ENCODE results near the gene CYSTM1.

Gene CYSTM1

GRCh38 chr5:140205216-140205615 lies 30.2 kb downstream of the CYSTM1 start:
- no peak for FAIRE-seq
- no peak for DNase-seq (ENCODE audit: insufficient read length, low spot score)

GRCh38 chr5:140205952-140206351 lies 31.0 kb downstream of the CYSTM1 start:
- no peak for FAIRE-seq
- DNase-seq (ENCODE audit: insufficient read length, low spot score) = no peak

- DNase-seq (ENCODE audit: insufficient read length, low spot score) (no peak), FAIRE-seq (no peak)
These were observed 32.4 kb downstream of the CYSTM1 start for GRCh38 chr5:140207250-140207964.

GRCh38 chr5:140208065-140208464 lies 33.1 kb downstream of the CYSTM1 start:
- no peak for DNase-seq (ENCODE audit: insufficient read length, low spot score)
- FAIRE-seq = no peak

GRCh38 chr5:140213370-140213983 lies 38.5 kb downstream of the CYSTM1 start:
- DNase-seq (ENCODE audit: insufficient read length, low spot score) (no peak), FAIRE-seq (no peak)

GRCh38 chr5:140214831-140215230 lies 39.8 kb downstream of the CYSTM1 start:
- FAIRE-seq = peak; percentile 91
- DNase-seq (ENCODE audit: insufficient read length, low spot score) = peak; percentile 45

GRCh38 chr5:140215276-140215675 lies 40.3 kb downstream of the CYSTM1 start:
- DNase-seq (ENCODE audit: insufficient read length, low spot score) (no peak), FAIRE-seq (no peak)

GRCh38 chr5:140216478-140217074 lies 41.6 kb downstream of the CYSTM1 start:
- FAIRE-seq = no peak

GRCh38 chr5:140217299-140218026 lies 42.5 kb downstream of the CYSTM1 start:
- no peak for DNase-seq (ENCODE audit: insufficient read length, low spot score)
- no peak for FAIRE-seq

More at GRCh38 chr5:140216478-140217074, 41.6 kb downstream of the CYSTM1 start:
- no peak for DNase-seq (ENCODE audit: insufficient read length, low spot score)

- no peak for DNase-seq (ENCODE audit: insufficient read length, low spot score)
- FAIRE-seq = no peak
These were observed 44.3 kb downstream of the CYSTM1 start for GRCh38 chr5:140219068-140219991.

GRCh38 chr5:140220032-140220697 lies 45.2 kb downstream of the CYSTM1 start:
- no peak for DNase-seq (ENCODE audit: insufficient read length, low spot score)
- no peak for FAIRE-seq

- no peak for FAIRE-seq
These were observed 45.7 kb downstream of the CYSTM1 start for GRCh38 chr5:140220698-140221064.

GRCh38 chr5:140221697-140222223 lies 46.8 kb downstream of the CYSTM1 start:
- DNase-seq (ENCODE audit: insufficient read length, low spot score) (peak; percentile 36), FAIRE-seq (no peak)

More at GRCh38 chr5:140220698-140221064, 45.7 kb downstream of the CYSTM1 start:
- DNase-seq (ENCODE audit: insufficient read length, low spot score) = no peak

- no peak for DNase-seq (ENCODE audit: insufficient read length, low spot score)
- no peak for FAIRE-seq
These were observed 47.4 kb downstream of the CYSTM1 start for GRCh38 chr5:140222416-140222815.

- DNase-seq (ENCODE audit: insufficient read length, low spot score) = no peak
These were observed 48.6 kb downstream of the CYSTM1 start for GRCh38 chr5:140223567-140223966.

GRCh38 chr5:140224658-140225057 lies 49.7 kb downstream of the CYSTM1 start:
- DNase-seq (ENCODE audit: insufficient read length, low spot score) (no peak), FAIRE-seq (no peak)

More at GRCh38 chr5:140223567-140223966, 48.6 kb downstream of the CYSTM1 start:
- no peak for FAIRE-seq

- FAIRE-seq = no peak
- no peak for DNase-seq (ENCODE audit: insufficient read length, low spot score)
These were observed 50.4 kb downstream of the CYSTM1 start for GRCh38 chr5:140225396-140225795.

GRCh38 chr5:140227046-140227445 lies 52.1 kb downstream of the CYSTM1 start:
- FAIRE-seq (no peak), DNase-seq (ENCODE audit: insufficient read length, low spot score) (no peak)

GRCh38 chr5:140228364-140228837 lies 53.4 kb downstream of the CYSTM1 start:
- FAIRE-seq = no peak
- no peak for DNase-seq (ENCODE audit: insufficient read length, low spot score)
